ENCODE measurements around the gene CNTN4.

The CNTN4 gene

GRCh38 chr3:2577571-2577970 lies 478.9 kb downstream of the CNTN4 start:
- no peaks in the 10 kb centered on the region for H3K4me1 ChIP-seq (ENCODE audit: insufficient read depth, low read length)
- no peaks in the 10 kb centered on the region for H3K79me2 ChIP-seq (ENCODE audit: insufficient read depth, low read length)
- DNase-seq (no peak), ATAC-seq (ENCODE audit: insufficient read depth, low read depth) (no peak)
- no peaks in the 10 kb centered on the region for H3K36me3 ChIP-seq (ENCODE audit: insufficient read depth, low read length)
- no peak for TF ChIP-seq EZH2 (IDR thresholded peaks at IDR 0.05; ENCODE audit: borderline replicate concordance, low read depth, low read length, severe bottlenecking)
- no peak for TF ChIP-seq CTCF (IDR thresholded peaks at IDR 0.05; ENCODE audit: borderline replicate concordance, extremely low read depth, low read length, poor library complexity, severe bottlenecking)
- no peaks in the 10 kb centered on the region for H4K20me1 ChIP-seq (ENCODE audit: insufficient read depth, low read length)
- no peak overlapping the region for H3K27ac ChIP-seq (ENCODE audit: low read length)
- no peak overlapping the region for H3K4me2 ChIP-seq (ENCODE audit: insufficient read depth, low read length)
- no peak overlapping the region for H3K4me3 ChIP-seq (ENCODE audit: low read depth in 1 of 2, low read length in 2 of 2)
- H3K27me3 ChIP-seq (ENCODE audit: insufficient read depth, low read length, poor library complexity): no peaks in the 10 kb centered on the region
- no peak overlapping the region for H3K9ac ChIP-seq (ENCODE audit: low read depth, low read length)
- no peak overlapping the region for H2AFZ ChIP-seq (ENCODE audit: low read depth, low read length)
- H3K9me3 ChIP-seq (ENCODE audit: insufficient read depth, low read length, severe bottlenecking): no peaks in the 10 kb centered on the region

- no peaks in the 10 kb centered on the region for H3K9me3 ChIP-seq (ENCODE audit: insufficient read depth, low read length, severe bottlenecking)
- no peaks in the 10 kb centered on the region for H3K4me1 ChIP-seq (ENCODE audit: insufficient read depth, low read length)
- no peaks in the 10 kb centered on the region for H3K79me2 ChIP-seq (ENCODE audit: insufficient read depth, low read length)
- DNase-seq (no peak), ATAC-seq (ENCODE audit: insufficient read depth, low read depth) (no peak)
- no peak overlapping the region for H3K27ac ChIP-seq (ENCODE audit: low read length)
- no peak overlapping the region for H3K4me3 ChIP-seq (ENCODE audit: low read depth in 1 of 2, low read length in 2 of 2)
- TF ChIP-seq CTCF (IDR thresholded peaks at IDR 0.05; ENCODE audit: borderline replicate concordance, extremely low read depth, low read length, poor library complexity, severe bottlenecking): no peak
- TF ChIP-seq EZH2 (IDR thresholded peaks at IDR 0.05; ENCODE audit: borderline replicate concordance, low read depth, low read length, severe bottlenecking): no peak
- H3K27me3 ChIP-seq (ENCODE audit: insufficient read depth, low read length, poor library complexity): no peaks in the 10 kb centered on the region
- H4K20me1 ChIP-seq (ENCODE audit: insufficient read depth, low read length): no peaks in the 10 kb centered on the region
- H2AFZ ChIP-seq (ENCODE audit: low read depth, low read length): no peak overlapping the region
- no peaks in the 10 kb centered on the region for H3K36me3 ChIP-seq (ENCODE audit: insufficient read depth, low read length)
- no peak overlapping the region for H3K9ac ChIP-seq (ENCODE audit: low read depth, low read length)
- H3K4me2 ChIP-seq (ENCODE audit: insufficient read depth, low read length): no peak overlapping the region
These were observed 479.9 kb downstream of the CNTN4 start for GRCh38 chr3:2578560-2578959.

GRCh38 chr3:2579206-2579605 lies 480.5 kb downstream of the CNTN4 start:
- H3K36me3 ChIP-seq (ENCODE audit: insufficient read depth, low read length): no peaks in the 10 kb centered on the region
- TF ChIP-seq EZH2 (IDR thresholded peaks at IDR 0.05; ENCODE audit: borderline replicate concordance, low read depth, low read length, severe bottlenecking): no peak
- TF ChIP-seq CTCF (IDR thresholded peaks at IDR 0.05; ENCODE audit: borderline replicate concordance, extremely low read depth, low read length, poor library complexity, severe bottlenecking): no peak
- ATAC-seq (ENCODE audit: insufficient read depth, low read depth) (no peak), DNase-seq (no peak)
- no peaks in the 10 kb centered on the region for H3K79me2 ChIP-seq (ENCODE audit: insufficient read depth, low read length)
- no peak overlapping the region for H3K4me3 ChIP-seq (ENCODE audit: low read depth in 1 of 2, low read length in 2 of 2)
- no peak overlapping the region for H2AFZ ChIP-seq (ENCODE audit: low read depth, low read length)
- H3K4me1 ChIP-seq (ENCODE audit: insufficient read depth, low read length): no peaks in the 10 kb centered on the region
- H3K9ac ChIP-seq (ENCODE audit: low read depth, low read length): no peak overlapping the region
- no peaks in the 10 kb centered on the region for H4K20me1 ChIP-seq (ENCODE audit: insufficient read depth, low read length)
- no peaks in the 10 kb centered on the region for H3K27me3 ChIP-seq (ENCODE audit: insufficient read depth, low read length, poor library complexity)
- no peak overlapping the region for H3K27ac ChIP-seq (ENCODE audit: low read length)
- H3K4me2 ChIP-seq (ENCODE audit: insufficient read depth, low read length): no peak overlapping the region
- no peaks in the 10 kb centered on the region for H3K9me3 ChIP-seq (ENCODE audit: insufficient read depth, low read length, severe bottlenecking)

GRCh38 chr3:2583046-2583445 lies 484.4 kb downstream of the CNTN4 start:
- Histone ChIP-seq H3K27me3 (ENCODE audit: insufficient read depth, low read length, poor library complexity) (no peaks in the 10 kb centered on the region), H3K27ac (ENCODE audit: low read length) (no peak overlapping the region), H3K79me2 (ENCODE audit: insufficient read depth, low read length) (no peaks in the 10 kb centered on the region), H3K36me3 (ENCODE audit: insufficient read depth, low read length) (no peaks in the 10 kb centered on the region), H3K9ac (ENCODE audit: low read depth, low read length) (no peak overlapping the region), H3K9me3 (ENCODE audit: insufficient read depth, low read length, severe bottlenecking) (no peaks in the 10 kb centered on the region), H4K20me1 (ENCODE audit: insufficient read depth, low read length) (no peaks in the 10 kb centered on the region), H2AFZ (ENCODE audit: low read depth, low read length) (no peak overlapping the region), H3K4me3 (ENCODE audit: low read depth in 1 of 2, low read length in 2 of 2) (no peak overlapping the region), H3K4me1 (ENCODE audit: insufficient read depth, low read length) (no peaks in the 10 kb centered on the region), H3K4me2 (ENCODE audit: insufficient read depth, low read length) (no peak overlapping the region)
- ATAC-seq (ENCODE audit: insufficient read depth, low read depth) (no peak), DNase-seq (no peak)
- TF ChIP-seq CTCF (IDR thresholded peaks at IDR 0.05; ENCODE audit: borderline replicate concordance, extremely low read depth, low read length, poor library complexity, severe bottlenecking) (no peak), EZH2 (IDR thresholded peaks at IDR 0.05; ENCODE audit: borderline replicate concordance, low read depth, low read length, severe bottlenecking) (no peak)

Data from DND-41 (cell line).